Measurements from ENCODE around the gene CSGALNACT2. TPM values are rescaled to one million over a fixed set of nuclear protein-coding genes. Genes with fewer than 3 reads are reported as not detected.
A peak's percentile ranks its signal among the peaks of the same experiment; 100 is the strongest.

Gene CSGALNACT2
- polyA plus RNA-seq, 1 of the 3 experiments (the other 2 are of a cell fraction), result 11.5 TPM

DNA sequence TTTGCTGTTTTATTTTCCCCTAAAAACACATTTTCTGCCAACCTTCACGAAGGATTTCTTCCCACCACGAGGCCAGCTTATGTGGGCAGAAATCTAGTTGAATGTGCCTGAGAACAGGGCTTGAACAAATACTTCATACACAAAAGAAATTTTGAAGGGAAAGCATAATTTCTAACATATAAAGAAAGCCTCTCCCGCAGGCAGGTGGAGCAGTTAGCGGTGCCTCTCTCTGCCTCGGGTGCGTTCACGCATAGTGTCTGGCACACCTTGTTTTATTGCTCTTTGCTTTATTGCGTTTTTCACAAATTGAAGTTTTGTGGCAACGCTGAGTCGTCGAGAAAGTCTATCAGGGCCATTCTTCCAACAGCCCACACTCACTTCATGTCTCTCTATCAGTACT lies 7.0 kb upstream of the CSGALNACT2 start:
- ChIA-PET POLR2A (no interaction called here), CTCF (interaction anchor here (1.3 kb wide), 1 partner anchor 15 kb away, joined by 3 read pairs; no protein-coding TSS in a partner anchor)
- H3K36me3 ChIP-seq (replicated peaks in 1 of 2; ENCODE audit: control insufficient read depth in 1 of 2, insufficient read depth in 2 of 2, low read length in 1 of 2), result peaks cover 0 to 14% of the 10 kb centered on the region in 2 experiments
- peaks cover under 1% of the 10 kb centered on the region; the same call in 1 of the 2 replicates for H3K79me2 ChIP-seq (ENCODE audit: insufficient read depth)
- no peak overlapping the region for H2AFZ ChIP-seq (ENCODE audit: low read depth)
- H3K9me2 ChIP-seq, result no peaks in the 10 kb centered on the region
- H3K27me3 ChIP-seq (ENCODE audit: insufficient read depth), result no peaks in the 10 kb centered on the region
- H3F3A ChIP-seq (replicated peaks; ENCODE audit: insufficient read depth), result no peaks in the 10 kb centered on the region
- no peak overlapping the region for H3K4me2 ChIP-seq
- no peak overlapping the region for H3K4me3 ChIP-seq (ENCODE audit: low read depth in 2 of 2, low read length in 1 of 2)
- no peak overlapping the region for H3K9ac ChIP-seq
- 87% methylated on average over 11 of the region's 11 CpGs for WGBS (ENCODE audit: low lambda C conversion rate)
- no peaks in the 10 kb centered on the region for H4K20me1 ChIP-seq (ENCODE audit: insufficient read depth)
- H3K4me1 ChIP-seq (ENCODE audit: control insufficient read depth in 1 of 2, insufficient read depth in 2 of 2, low read depth in 1 of 2, low read length in 1 of 2), result peaks cover 4 to 35% of the 10 kb centered on the region in 2 experiments
- peak overlapping the region in 1 of 2 experiments; percentile 5; a peak in 1 of 4 replicates for H3K27ac ChIP-seq (ENCODE audit: low read depth in 2 of 2, low read length in 1 of 2)
- no peak for DNase-seq
- no peaks in the 10 kb centered on the region for H3K9me3 ChIP-seq
- no peak for TF ChIP-seq RXRA (IDR thresholded peaks at IDR 0.05; ENCODE audit: borderline replicate concordance, low read depth)
- no peak for TF ChIP-seq SIN3A (IDR thresholded peaks at IDR 0.05; ENCODE audit: borderline replicate concordance, low read depth, low read length)
- TF ChIP-seq FOXM1 (IDR thresholded peaks at IDR 0.05; ENCODE audit: low read depth), result no peak
- TF ChIP-seq, protein P1, sequence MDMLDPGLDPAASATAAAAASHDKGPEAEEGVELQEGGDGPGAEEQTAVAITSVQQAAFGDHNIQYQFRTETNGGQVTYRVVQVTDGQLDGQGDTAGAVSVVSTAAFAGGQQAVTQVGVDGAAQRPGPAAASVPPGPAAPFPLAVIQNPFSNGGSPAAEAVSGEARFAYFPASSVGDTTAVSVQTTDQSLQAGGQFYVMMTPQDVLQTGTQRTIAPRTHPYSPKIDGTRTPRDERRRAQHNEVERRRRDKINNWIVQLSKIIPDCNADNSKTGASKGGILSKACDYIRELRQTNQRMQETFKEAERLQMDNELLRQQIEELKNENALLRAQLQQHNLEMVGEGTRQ (IDR thresholded peaks at IDR 0.05; ENCODE audit: borderline replicate concordance, low read depth, low read length), result no peak

DNA sequence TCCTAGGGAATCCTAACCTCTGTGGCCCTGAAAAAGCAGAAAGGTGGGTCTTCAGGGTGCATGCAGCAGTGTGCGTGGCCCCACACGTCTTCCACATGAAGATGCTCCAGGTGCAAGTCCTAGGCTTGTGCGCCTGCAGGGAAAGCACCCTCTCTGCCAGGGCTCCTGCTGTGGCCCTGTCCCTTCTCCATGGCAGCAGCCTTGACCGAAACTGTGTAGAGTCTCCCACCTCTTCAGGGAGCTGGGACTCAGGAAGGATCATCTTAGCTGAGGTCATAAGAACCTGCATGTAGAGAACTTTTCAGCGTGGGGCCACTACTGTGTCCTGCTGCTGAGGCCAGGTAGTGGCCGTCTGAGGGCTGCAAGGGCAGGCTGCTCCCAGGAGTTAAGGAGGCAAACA lies 6.3 kb upstream of the CSGALNACT2 start:
- DNase-seq, result no peak
- POLR2A ChIA-PET, result no interaction called here
- no peak overlapping the region for H3K4me3 ChIP-seq (ENCODE audit: low read depth in 2 of 2, low read length in 1 of 2)
- TF ChIP-seq SIN3A (IDR thresholded peaks at IDR 0.05; ENCODE audit: borderline replicate concordance, low read depth, low read length), result no peak
- TF ChIP-seq RCOR1 (IDR thresholded peaks at IDR 0.05; ENCODE audit: low read length), result no peak
- TF ChIP-seq, protein P2, sequence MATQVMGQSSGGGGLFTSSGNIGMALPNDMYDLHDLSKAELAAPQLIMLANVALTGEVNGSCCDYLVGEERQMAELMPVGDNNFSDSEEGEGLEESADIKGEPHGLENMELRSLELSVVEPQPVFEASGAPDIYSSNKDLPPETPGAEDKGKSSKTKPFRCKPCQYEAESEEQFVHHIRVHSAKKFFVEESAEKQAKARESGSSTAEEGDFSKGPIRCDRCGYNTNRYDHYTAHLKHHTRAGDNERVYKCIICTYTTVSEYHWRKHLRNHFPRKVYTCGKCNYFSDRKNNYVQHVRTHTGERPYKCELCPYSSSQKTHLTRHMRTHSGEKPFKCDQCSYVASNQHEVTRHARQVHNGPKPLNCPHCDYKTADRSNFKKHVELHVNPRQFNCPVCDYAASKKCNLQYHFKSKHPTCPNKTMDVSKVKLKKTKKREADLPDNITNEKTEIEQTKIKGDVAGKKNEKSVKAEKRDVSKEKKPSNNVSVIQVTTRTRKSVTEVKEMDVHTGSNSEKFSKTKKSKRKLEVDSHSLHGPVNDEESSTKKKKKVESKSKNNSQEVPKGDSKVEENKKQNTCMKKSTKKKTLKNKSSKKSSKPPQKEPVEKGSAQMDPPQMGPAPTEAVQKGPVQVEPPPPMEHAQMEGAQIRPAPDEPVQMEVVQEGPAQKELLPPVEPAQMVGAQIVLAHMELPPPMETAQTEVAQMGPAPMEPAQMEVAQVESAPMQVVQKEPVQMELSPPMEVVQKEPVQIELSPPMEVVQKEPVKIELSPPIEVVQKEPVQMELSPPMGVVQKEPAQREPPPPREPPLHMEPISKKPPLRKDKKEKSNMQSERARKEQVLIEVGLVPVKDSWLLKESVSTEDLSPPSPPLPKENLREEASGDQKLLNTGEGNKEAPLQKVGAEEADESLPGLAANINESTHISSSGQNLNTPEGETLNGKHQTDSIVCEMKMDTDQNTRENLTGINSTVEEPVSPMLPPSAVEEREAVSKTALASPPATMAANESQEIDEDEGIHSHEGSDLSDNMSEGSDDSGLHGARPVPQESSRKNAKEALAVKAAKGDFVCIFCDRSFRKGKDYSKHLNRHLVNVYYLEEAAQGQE (IDR thresholded peaks at IDR 0.05; ENCODE audit: low read depth, low read length), result no peak
- TF ChIP-seq, protein P3, sequence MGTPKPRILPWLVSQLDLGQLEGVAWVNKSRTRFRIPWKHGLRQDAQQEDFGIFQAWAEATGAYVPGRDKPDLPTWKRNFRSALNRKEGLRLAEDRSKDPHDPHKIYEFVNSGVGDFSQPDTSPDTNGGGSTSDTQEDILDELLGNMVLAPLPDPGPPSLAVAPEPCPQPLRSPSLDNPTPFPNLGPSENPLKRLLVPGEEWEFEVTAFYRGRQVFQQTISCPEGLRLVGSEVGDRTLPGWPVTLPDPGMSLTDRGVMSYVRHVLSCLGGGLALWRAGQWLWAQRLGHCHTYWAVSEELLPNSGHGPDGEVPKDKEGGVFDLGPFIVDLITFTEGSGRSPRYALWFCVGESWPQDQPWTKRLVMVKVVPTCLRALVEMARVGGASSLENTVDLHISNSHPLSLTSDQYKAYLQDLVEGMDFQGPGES (IDR thresholded peaks at IDR 0.05; ENCODE audit: low read depth, low read length), result no peak
- no peak for TF ChIP-seq TAF1 (IDR thresholded peaks at IDR 0.05; ENCODE audit: borderline replicate concordance, low read depth, low read length)
- TF ChIP-seq RFX5 (IDR thresholded peaks at IDR 0.05; ENCODE audit: low read length), result no peak
- TF ChIP-seq GATA2 (CRISPR knock-in tag; IDR thresholded peaks at IDR 0.05), result no peak
- no peak for TF ChIP-seq ELF1 (IDR thresholded peaks at IDR 0.05)
- TF ChIP-seq, protein P4, sequence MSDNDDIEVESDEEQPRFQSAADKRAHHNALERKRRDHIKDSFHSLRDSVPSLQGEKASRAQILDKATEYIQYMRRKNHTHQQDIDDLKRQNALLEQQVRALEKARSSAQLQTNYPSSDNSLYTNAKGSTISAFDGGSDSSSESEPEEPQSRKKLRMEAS (IDR thresholded peaks at IDR 0.05; ENCODE audit: low read depth), result no peak
- no peak for TF ChIP-seq YY1 (IDR thresholded peaks at IDR 0.05; ENCODE audit: low read depth)
- TF ChIP-seq MXI1 (IDR thresholded peaks at IDR 0.05; ENCODE audit: low read depth, low read length), result no peak
- no peak for TF ChIP-seq MEF2A (IDR thresholded peaks at IDR 0.05; ENCODE audit: borderline replicate concordance, low read depth)
- TF ChIP-seq JUND (IDR thresholded peaks at IDR 0.05), result no peak
- TF ChIP-seq, protein P5, sequence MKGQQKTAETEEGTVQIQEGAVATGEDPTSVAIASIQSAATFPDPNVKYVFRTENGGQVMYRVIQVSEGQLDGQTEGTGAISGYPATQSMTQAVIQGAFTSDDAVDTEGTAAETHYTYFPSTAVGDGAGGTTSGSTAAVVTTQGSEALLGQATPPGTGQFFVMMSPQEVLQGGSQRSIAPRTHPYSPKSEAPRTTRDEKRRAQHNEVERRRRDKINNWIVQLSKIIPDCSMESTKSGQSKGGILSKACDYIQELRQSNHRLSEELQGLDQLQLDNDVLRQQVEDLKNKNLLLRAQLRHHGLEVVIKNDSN (IDR thresholded peaks at IDR 0.05; ENCODE audit: borderline replicate concordance, low read depth), result no peak
- no peak for TF ChIP-seq NFIC (IDR thresholded peaks at IDR 0.05; ENCODE audit: borderline replicate concordance)
- TF ChIP-seq SMC3 (IDR thresholded peaks at IDR 0.05; ENCODE audit: low read depth, low read length), result no peak
- TF ChIP-seq, protein P6, sequence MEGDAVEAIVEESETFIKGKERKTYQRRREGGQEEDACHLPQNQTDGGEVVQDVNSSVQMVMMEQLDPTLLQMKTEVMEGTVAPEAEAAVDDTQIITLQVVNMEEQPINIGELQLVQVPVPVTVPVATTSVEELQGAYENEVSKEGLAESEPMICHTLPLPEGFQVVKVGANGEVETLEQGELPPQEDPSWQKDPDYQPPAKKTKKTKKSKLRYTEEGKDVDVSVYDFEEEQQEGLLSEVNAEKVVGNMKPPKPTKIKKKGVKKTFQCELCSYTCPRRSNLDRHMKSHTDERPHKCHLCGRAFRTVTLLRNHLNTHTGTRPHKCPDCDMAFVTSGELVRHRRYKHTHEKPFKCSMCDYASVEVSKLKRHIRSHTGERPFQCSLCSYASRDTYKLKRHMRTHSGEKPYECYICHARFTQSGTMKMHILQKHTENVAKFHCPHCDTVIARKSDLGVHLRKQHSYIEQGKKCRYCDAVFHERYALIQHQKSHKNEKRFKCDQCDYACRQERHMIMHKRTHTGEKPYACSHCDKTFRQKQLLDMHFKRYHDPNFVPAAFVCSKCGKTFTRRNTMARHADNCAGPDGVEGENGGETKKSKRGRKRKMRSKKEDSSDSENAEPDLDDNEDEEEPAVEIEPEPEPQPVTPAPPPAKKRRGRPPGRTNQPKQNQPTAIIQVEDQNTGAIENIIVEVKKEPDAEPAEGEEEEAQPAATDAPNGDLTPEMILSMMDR (IDR thresholded peaks at IDR 0.05), result no peak

More for the DNA sequence above, 6.3 kb upstream of the CSGALNACT2 start:
- no peak overlapping the region for H3K9ac ChIP-seq
- no peaks in the 10 kb centered on the region for H3F3A ChIP-seq (replicated peaks; ENCODE audit: insufficient read depth)
- peaks cover 5 to 12% of the 10 kb centered on the region in 2 experiments for H3K36me3 ChIP-seq (replicated peaks in 1 of 2; ENCODE audit: control insufficient read depth in 1 of 2, insufficient read depth in 2 of 2, low read length in 1 of 2)
- CTCF ChIA-PET, result no interaction called here
- peaks cover 7% of the 10 kb centered on the region; the same call in 1 of the 2 replicates for H3K79me2 ChIP-seq (ENCODE audit: insufficient read depth)
- peaks cover 11 to 34% of the 10 kb centered on the region in 2 experiments for H3K4me1 ChIP-seq (ENCODE audit: control insufficient read depth in 1 of 2, insufficient read depth in 2 of 2, low read depth in 1 of 2, low read length in 1 of 2)
- no peaks in the 10 kb centered on the region for H3K27me3 ChIP-seq (ENCODE audit: insufficient read depth)
- H3K4me2 ChIP-seq, result no peak overlapping the region
- no peak overlapping the region for H2AFZ ChIP-seq (ENCODE audit: low read depth)
- WGBS (ENCODE audit: low lambda C conversion rate), result 83% methylated on average over 4 of the region's 6 CpGs
- no peaks in the 10 kb centered on the region for H3K9me3 ChIP-seq
- peak overlapping the region in 1 of 2 experiments; percentile 34; a peak in 2 of 4 replicates for H3K27ac ChIP-seq (ENCODE audit: low read depth in 2 of 2, low read length in 1 of 2)
- H3K9me2 ChIP-seq, result no peaks in the 10 kb centered on the region
- H4K20me1 ChIP-seq (ENCODE audit: insufficient read depth), result no peaks in the 10 kb centered on the region

All from SK-N-SH (cell line).